T47D (cell line): ENCODE measurements around the gene PDE1C.

Source experiments
- DNase-seq, 2 experiments: peaks; one replicate each; pipeline versions ENCODE4 v3.0.0 to v3.0.0-alpha.2; 2011 to 2012; ENCODE audit warnings: low read depth in 1 of 2, low spot score in 1 of 2
- JUND ChIP-seq: IDR thresholded peaks from 2 replicates; pipeline ENCODE4 v1.6.1; 2012; ENCODE audit warnings: low read depth
- in situ Hi-C: cut with HindIII; loops from 2 replicates; pipeline ENCODE4 v1.10.0; 2016; ENCODE audit warnings: low sequenced_read_pairs, low pct_unique_long_range_greater_than_20kb

PDE1C gene

GRCh38 chr7:31767686-31768358 lies 302.4 kb downstream of the PDE1C start:
- DNase-seq: no peak
- in situ Hi-C loops: no loop called here

DNA sequence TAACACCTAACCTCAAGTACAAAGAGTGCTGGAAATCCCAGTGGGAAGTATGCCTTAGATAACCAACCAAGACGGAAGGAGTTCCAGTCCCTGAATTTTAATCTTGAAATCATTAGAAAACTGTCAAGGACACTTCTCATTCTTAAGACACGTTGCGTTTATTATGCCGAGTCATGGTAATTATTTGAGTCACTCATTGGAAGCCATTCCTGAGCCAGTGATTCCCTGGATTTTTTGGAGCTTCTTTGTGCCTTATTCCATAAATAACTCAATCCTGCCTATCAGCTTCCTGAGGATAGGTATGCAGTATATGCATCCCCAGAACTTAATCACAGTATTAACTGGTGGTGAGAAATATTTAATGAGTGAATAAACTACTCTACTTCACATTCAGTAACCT lies 305.7 kb downstream of the PDE1C start:
- DNase-seq: no peak
- in situ Hi-C loops: no loop called here
- TF ChIP-seq JUND: no peak

More at GRCh38 chr7:31767686-31768358, 302.4 kb downstream of the PDE1C start:
- TF ChIP-seq JUND: no peak

DNA sequence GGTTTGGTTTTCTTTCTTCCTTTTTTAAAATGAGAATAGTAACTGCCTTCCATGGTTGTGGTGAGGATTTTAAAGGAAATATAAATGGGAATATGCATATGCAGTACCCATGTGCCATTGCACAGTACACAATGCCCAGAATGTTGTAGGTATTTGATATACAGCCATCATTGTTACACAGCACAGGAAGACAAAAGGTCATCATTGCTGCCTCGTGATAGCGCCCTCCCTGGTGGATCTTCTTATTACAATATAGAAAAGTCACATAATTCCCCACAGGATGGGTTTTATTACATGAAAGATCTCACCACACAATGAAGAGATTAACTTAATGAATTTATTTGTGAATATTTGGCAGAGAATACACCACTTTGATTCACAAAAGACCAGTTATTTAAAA lies 306.7 kb downstream of the PDE1C start:
- in situ Hi-C loops: no loop called here
- TF ChIP-seq JUND: no peak
- DNase-seq: no peak

DNA sequence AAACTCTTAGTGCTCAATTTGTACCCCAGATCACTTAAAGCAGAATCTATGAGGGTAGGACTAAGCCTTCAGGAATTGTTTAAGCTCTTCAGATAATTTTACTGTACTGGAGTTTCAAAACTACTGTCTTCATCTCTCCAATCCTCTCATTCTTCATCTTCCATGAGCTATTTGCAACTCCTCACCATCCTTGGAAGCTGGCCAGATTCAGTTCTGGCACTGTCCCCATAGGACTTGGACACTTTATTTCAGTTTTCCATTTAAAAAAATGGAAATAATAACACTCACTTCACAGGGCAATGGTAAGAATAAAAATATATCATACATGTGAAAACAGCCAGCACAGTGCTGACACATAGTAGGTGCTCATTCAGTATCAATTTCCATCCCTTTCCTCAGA lies 308.6 kb downstream of the PDE1C start:
- DNase-seq: no peak
- in situ Hi-C loops: no loop called here
- TF ChIP-seq JUND: no peak

GRCh38 chr7:31758755-31759154 lies 311.5 kb downstream of the PDE1C start:
- in situ Hi-C loops: no loop called here
- TF ChIP-seq JUND: no peak
- DNase-seq: no peak

DNA sequence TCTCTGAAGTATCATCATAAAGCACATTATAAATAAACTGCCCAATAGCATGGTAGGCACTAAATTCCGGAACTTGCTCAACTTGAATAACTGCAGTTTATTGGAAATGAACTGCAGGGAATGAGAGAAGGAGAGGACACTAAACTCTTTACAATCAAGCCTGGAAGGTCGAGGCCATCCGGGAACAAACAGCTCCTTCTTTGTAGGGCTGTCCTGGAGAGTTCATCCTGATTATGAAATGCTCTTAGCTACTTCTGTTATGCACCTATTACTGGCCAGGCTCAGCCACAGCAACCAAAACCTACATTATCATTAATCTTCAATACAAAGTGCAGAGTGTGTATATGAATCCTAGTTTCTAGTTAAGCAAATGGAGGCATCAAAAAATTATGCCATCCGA lies 318.5 kb downstream of the PDE1C start:
- no peak for TF ChIP-seq JUND
- in situ Hi-C loops: no loop called here

GRCh38 chr7:31748084-31748483 lies 322.1 kb downstream of the PDE1C start:
- no peak for DNase-seq
- in situ Hi-C loops: no loop called here
- TF ChIP-seq JUND: no peak

More for the DNA sequence above, 318.5 kb downstream of the PDE1C start:
- no peak for DNase-seq

- no peak for DNase-seq
- in situ Hi-C loops: no loop called here
- no peak for TF ChIP-seq JUND
Measured at GRCh38 chr7:31747553-31747952, 322.7 kb downstream of the PDE1C start.

- in situ Hi-C loops: no loop called here
- no peak for TF ChIP-seq JUND
- DNase-seq: peak; percentile 31 to 85
Measured at GRCh38 chr7:31744294-31744874, 325.8 kb downstream of the PDE1C start.

GRCh38 chr7:31741852-31742251 lies 328.4 kb downstream of the PDE1C start:
- in situ Hi-C loops: no loop called here
- DNase-seq: no peak
- no peak for TF ChIP-seq JUND

GRCh38 chr7:31735991-31736982 lies 333.9 kb downstream of the PDE1C start:
- no peak for TF ChIP-seq JUND
- in situ Hi-C loops: no loop called here

GRCh38 chr7:31734456-31734855 lies 335.8 kb downstream of the PDE1C start:
- in situ Hi-C loops: no loop called here
- no peak for TF ChIP-seq JUND
- no peak for DNase-seq

More at GRCh38 chr7:31735991-31736982, 333.9 kb downstream of the PDE1C start:
- peak; percentile 52 to 88 for DNase-seq
